SU-DHL-6 (cell line): ENCODE results near the gene EPYC.

Experiments
- H2AFZ ChIP-seq: fragments of 200-600 bp; sonication (generic); 2 replicates; pipeline ENCODE4 v1.6.1; 2014; ENCODE audit warnings: low read depth, mild to moderate bottlenecking, moderate library complexity, mixed read lengths, antibody characterized with exemption, low read length; ENCODE audit not compliant: severe bottlenecking
- H3F3A ChIP-seq: fragments of 200-600 bp; shearing (Covaris generic); 2 replicates; pipeline ENCODE4 v1.6.0; 2016; ENCODE audit warnings: antibody characterized with exemption, mild to moderate bottlenecking; ENCODE audit not compliant: insufficient read depth
- H3K27ac ChIP-seq: fragments of 200-600 bp; sonication (generic); 2 replicates; pipeline ENCODE4 v1.5.1; 2016; ENCODE audit warnings: low read depth, mild to moderate bottlenecking, low read length, moderate library complexity, mixed read lengths
- H3K27me3 ChIP-seq: fragments of 200-600 bp; sonication (generic), shearing (Covaris generic); 2 replicates; pipeline ENCODE4 v1.6.0; 2014; ENCODE audit warnings: mild to moderate bottlenecking, low read length
- H3K36me3 ChIP-seq: fragments of 200-600 bp; sonication (generic); 2 replicates; pipeline ENCODE4 v1.6.1; 2014; ENCODE audit warnings: mild to moderate bottlenecking, low read length, mixed read lengths
- H3K4me2 ChIP-seq: fragments of 300-600, 200-600 bp; shearing (Covaris generic), sonication (generic); 2 replicates; pipeline ENCODE4 v1.6.0; 2014; ENCODE audit warnings: low read length, low read depth, mild to moderate bottlenecking; ENCODE audit not compliant: poor library complexity, severe bottlenecking
- H3K4me3 ChIP-seq: fragments of 200-600 bp; sonication (generic); 2 replicates; pipeline ENCODE4 v1.5.1; 2014; ENCODE audit warnings: antibody characterized with exemption, low read length, mild to moderate bottlenecking, mixed read lengths; ENCODE audit not compliant: insufficient read depth, poor library complexity, severe bottlenecking
- H3K79me2 ChIP-seq: fragments of 200-600 bp; sonication (generic); 2 replicates; pipeline ENCODE4 v1.6.1; 2014; ENCODE audit warnings: mild to moderate bottlenecking, low read length, moderate library complexity; ENCODE audit not compliant: insufficient read depth
- H3K9ac ChIP-seq: fragments of 200-600 bp; sonication (generic); 2 replicates; pipeline ENCODE4 v1.7.0; 2014; ENCODE audit warnings: mild to moderate bottlenecking, low read length
- H3K9me2 ChIP-seq: fragments of 200-600 bp; sonication (generic); replicated peaks from 2 replicates; pipeline ENCODE4 v1.6.1; 2014; ENCODE audit warnings: low read length; ENCODE audit not compliant: insufficient read depth
- H3K9me3 ChIP-seq: fragments of 200-600 bp; sonication (generic); 2 replicates; pipeline ENCODE4 v1.6.1; 2014; ENCODE audit warnings: low read length, mixed read lengths; ENCODE audit not compliant: insufficient read depth
- H4K20me1 ChIP-seq: fragments of 200-600 bp; sonication (generic); 2 replicates; pipeline ENCODE4 v1.6.1; 2014; ENCODE audit warnings: low read depth, mild to moderate bottlenecking, antibody characterized with exemption, low read length, moderate library complexity, mixed read lengths
- EZH2phosphoT487 ChIP-seq: fragments of 200-600 bp; sonication (generic), shearing (Covaris generic); conservative IDR thresholded peaks from 2 replicates; pipeline ENCODE4 v1.6.1; 2018; ENCODE audit warnings: mild to moderate bottlenecking, antibody characterized with exemption, low read length, moderate library complexity, mixed read lengths
- TF ChIP-seq, protein P1 (sequence below): fragments of 200-600 bp; sonication (generic); IDR thresholded peaks from one replicate; pipeline ENCODE4 v1.5.1; 2017; ENCODE audit warnings: antibody characterized with exemption, mild to moderate bottlenecking, low read length, moderate library complexity; ENCODE audit not compliant: insufficient read depth, poor library complexity, severe bottlenecking

The EPYC gene

DNA sequence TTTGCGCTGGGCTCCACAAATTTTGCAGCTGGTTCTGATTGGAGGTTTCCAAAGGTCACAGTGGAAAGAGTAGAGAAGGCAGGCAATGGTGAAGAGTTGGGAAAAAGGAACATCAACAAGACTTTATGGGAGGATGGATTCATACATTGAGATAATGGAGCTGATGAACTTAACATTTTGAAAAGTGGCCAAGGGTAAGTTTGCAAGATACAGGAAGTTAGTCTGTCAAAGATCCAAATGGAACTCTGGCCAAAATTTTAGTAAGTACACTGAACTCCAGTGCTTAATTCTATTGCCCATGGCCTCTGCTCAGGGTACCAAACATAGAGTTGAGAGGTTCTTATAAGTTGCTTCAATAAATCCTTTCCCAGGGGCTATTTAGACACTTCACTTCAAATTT lies 65.4 kb downstream of the EPYC start:
- Histone ChIP-seq H3K9me3 (no peaks in the 10 kb centered on the region), H3K4me3 (no peak overlapping the region), H3K27me3 (no peaks in the 10 kb centered on the region), H3K4me2 (no peak overlapping the region), H3F3A (no peaks in the 10 kb centered on the region), H3K9me2 (no peaks in the 10 kb centered on the region), H3K36me3 (no peaks in the 10 kb centered on the region), H2AFZ (no peak overlapping the region), H3K27ac (no peak overlapping the region), H3K9ac (no peak overlapping the region), H4K20me1 (no peaks in the 10 kb centered on the region), H3K79me2 (no peaks in the 10 kb centered on the region)
- TF ChIP-seq EZH2phosphoT487: no peak
- TF ChIP-seq, protein P1, sequence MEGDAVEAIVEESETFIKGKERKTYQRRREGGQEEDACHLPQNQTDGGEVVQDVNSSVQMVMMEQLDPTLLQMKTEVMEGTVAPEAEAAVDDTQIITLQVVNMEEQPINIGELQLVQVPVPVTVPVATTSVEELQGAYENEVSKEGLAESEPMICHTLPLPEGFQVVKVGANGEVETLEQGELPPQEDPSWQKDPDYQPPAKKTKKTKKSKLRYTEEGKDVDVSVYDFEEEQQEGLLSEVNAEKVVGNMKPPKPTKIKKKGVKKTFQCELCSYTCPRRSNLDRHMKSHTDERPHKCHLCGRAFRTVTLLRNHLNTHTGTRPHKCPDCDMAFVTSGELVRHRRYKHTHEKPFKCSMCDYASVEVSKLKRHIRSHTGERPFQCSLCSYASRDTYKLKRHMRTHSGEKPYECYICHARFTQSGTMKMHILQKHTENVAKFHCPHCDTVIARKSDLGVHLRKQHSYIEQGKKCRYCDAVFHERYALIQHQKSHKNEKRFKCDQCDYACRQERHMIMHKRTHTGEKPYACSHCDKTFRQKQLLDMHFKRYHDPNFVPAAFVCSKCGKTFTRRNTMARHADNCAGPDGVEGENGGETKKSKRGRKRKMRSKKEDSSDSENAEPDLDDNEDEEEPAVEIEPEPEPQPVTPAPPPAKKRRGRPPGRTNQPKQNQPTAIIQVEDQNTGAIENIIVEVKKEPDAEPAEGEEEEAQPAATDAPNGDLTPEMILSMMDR: no peak

DNA sequence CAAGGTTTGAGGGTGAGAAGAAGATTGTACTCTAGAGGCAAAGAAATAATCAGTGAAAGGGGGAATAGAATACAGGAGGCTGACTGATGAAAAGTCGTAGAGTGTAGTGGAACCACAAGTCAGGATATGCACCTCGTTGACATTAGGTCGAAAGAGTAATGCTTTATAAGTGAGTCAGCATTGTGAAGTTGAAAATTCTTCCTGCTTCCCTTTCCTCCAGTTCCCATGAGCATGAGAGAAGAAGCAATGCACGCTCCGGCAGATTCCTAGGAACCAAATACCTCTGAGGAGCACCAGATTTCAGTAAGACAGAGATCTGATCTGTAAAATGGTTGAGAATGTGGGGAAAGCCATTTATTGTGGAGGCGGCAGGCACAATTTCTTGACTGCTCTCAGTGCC lies 66.3 kb downstream of the EPYC start:
- Histone ChIP-seq H3K9ac (no peak overlapping the region), H3K4me2 (no peak overlapping the region), H3K79me2 (no peaks in the 10 kb centered on the region), H3K27me3 (no peaks in the 10 kb centered on the region), H3K27ac (no peak overlapping the region), H3K9me3 (no peaks in the 10 kb centered on the region), H3F3A (no peaks in the 10 kb centered on the region), H3K36me3 (no peaks in the 10 kb centered on the region), H2AFZ (no peak overlapping the region), H4K20me1 (no peaks in the 10 kb centered on the region), H3K4me3 (no peak overlapping the region), H3K9me2 (no peaks in the 10 kb centered on the region)
- no peak for TF ChIP-seq EZH2phosphoT487

DNA sequence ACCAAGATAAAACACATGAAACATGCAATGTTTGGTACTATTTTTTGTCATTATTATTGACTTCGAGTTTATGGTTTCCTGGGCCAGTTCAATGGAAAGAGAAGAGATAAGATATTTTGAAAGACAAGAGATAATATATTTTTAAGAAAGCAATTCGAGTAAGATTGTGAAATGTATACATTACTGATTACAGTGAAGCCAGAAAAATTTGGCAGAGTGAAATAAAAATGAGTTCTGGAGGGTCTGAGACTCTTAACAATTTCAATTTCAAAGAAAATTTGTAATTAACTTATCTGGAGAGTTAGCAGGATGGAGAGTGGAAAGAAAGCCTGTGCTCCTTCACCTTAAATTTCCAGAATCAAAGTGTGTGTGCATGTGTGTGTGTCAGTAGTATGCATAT lies 67.1 kb downstream of the EPYC start:
- H3K4me2 ChIP-seq: no peak overlapping the region
- H3K9me3 ChIP-seq: no peaks in the 10 kb centered on the region
- H3K79me2 ChIP-seq: no peaks in the 10 kb centered on the region
- H2AFZ ChIP-seq: no peak overlapping the region
- no peaks in the 10 kb centered on the region for H3K36me3 ChIP-seq
- TF ChIP-seq, protein P1: no peak
- no peak for TF ChIP-seq EZH2phosphoT487
- H3K27me3 ChIP-seq: no peaks in the 10 kb centered on the region
- H3F3A ChIP-seq: no peaks in the 10 kb centered on the region
- no peak overlapping the region for H3K4me3 ChIP-seq
- H3K9me2 ChIP-seq: no peaks in the 10 kb centered on the region
- no peak overlapping the region for H3K9ac ChIP-seq
- no peaks in the 10 kb centered on the region for H4K20me1 ChIP-seq
- no peak overlapping the region for H3K27ac ChIP-seq

DNA sequence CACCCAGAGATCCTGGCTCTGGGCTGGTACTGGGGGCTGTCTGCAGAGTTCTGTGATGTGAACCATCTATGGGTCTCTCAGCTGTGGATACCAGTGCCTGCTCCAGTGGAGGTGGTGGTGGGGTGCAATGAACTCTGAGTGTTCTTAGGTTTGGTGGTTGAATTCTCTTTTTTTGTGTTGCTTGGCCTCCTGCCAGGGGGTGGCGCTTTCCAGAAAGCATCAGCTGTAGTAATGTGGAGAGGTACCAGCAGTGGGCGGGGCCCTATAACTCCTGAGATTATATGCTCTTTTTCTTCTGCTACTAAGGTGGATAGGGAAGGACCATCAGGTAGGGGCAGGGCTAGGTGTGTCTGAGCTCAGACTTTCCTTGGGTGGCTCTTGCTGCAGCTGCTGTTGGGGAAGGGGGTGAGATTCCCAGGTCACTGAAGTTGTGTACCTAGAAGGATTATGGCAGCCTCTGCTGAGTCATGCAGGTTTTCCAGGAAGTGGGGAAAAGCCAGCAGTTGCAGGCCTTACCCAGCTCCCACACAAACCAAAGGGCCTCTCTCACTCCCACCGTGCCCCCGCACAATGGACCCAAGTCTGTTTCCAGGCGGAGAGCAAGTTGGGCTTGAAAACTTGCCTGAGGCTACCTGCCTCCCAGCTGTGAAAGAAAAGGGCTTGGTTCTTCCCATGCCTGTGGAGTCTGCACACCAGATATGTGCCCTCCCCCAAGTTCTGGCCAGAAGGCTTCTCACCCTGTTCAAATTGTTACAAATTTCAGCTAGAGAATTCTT lies 68.4 kb downstream of the EPYC start:
- H3K4me2 ChIP-seq: no peak overlapping the region
- no peaks in the 10 kb centered on the region for H3K36me3 ChIP-seq
- no peaks in the 10 kb centered on the region for H3K9me3 ChIP-seq
- no peaks in the 10 kb centered on the region for H3K9me2 ChIP-seq
- no peak overlapping the region for H3K4me3 ChIP-seq
- H3K27ac ChIP-seq: no peak overlapping the region
- no peak overlapping the region for H2AFZ ChIP-seq
- no peak for TF ChIP-seq EZH2phosphoT487
- TF ChIP-seq, protein P1: no peak
- no peaks in the 10 kb centered on the region for H4K20me1 ChIP-seq
- H3K79me2 ChIP-seq: no peaks in the 10 kb centered on the region
- H3K27me3 ChIP-seq: no peaks in the 10 kb centered on the region
- no peak overlapping the region for H3K9ac ChIP-seq
- H3F3A ChIP-seq: no peaks in the 10 kb centered on the region
